HG02588 (cell line): ENCODE results near the gene CHST7.

Source experiments
- ATAC-seq: cut with Tn5 transposase; IDR thresholded peaks from one replicate; pipeline ENCODE4 v1.9.1; 2021; ENCODE audit warnings: mild to moderate bottlenecking, moderate library complexity; ENCODE audit not compliant: unreplicated experiment

The CHST7 gene

DNA sequence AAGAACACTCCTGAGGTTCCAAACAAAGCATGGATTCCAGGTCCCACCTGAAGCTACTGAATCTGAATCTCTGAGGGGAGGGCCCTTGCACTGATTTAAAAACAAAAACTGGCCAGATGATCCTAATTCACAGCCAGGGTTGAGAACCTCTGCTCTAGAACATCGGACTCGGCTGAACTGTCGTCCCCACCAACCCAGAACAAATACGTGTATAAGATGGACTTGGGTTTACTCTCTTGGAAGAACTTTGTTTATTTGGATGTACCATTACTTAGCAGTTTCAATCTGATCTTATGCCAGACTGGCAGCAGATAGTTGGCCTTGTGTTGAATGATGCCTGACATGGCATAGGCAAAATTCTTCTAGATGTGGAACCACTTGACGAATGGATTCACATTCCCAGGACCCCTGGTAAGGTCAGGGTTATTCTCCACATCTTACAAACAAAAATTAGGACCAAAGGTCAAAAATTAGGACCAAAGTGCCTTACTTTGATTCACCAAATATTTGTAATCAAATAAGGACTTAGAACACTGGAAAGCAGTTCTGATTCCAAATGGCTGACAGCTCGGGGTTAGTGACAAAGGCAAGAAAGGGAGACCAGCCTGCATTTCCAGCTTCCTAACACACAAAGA is 29.0 kb downstream of the CHST7 start:
- ATAC-seq = no peak

DNA sequence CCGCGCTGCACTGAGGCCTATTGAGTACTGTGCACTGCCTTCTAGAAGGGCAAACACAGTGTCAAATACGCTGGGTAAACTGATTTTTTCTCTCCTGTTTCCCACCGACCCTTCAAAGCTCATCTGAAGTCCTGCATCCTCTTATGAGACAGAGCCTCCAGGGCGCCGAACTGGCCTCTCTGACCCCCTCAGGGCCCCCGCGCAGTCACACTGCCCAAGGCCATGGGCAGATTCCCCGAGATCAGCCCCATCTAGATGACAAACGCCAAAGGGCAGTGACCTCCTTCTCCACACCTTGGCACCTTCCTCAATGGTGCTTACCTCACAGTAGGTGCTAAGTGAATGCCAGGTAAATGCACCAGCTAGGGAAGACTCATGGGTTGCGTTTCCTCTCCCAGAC is 34.4 kb downstream of the CHST7 start:
- no peak for ATAC-seq

DNA sequence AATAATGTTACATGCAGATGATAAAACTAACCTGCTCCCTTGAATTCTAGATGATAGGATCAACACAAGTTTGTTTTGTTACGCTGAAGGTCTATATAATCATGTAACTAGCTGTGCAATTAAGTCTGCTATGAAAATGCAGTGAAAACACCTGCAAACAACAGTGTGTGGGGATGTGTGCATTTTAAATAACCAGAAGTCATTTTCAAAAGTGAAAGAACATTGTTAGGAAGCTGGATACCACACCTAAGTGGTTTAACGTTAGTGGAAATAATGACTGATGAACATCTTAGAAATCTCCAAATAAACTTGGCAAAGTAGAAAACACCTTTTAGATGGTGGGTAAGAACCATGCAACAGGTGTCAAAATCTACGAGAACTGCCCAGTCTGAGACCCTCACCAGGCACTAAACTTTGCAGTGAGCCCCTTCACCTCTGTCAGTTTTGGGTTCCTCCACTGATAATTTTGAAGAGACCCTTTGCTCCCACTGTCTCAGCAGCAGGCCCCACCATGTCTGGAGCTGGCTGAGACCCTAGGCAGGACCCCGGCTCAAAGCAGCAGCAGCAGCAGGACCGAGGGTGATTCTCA is 36.6 kb downstream of the CHST7 start:
- ATAC-seq = no peak

DNA sequence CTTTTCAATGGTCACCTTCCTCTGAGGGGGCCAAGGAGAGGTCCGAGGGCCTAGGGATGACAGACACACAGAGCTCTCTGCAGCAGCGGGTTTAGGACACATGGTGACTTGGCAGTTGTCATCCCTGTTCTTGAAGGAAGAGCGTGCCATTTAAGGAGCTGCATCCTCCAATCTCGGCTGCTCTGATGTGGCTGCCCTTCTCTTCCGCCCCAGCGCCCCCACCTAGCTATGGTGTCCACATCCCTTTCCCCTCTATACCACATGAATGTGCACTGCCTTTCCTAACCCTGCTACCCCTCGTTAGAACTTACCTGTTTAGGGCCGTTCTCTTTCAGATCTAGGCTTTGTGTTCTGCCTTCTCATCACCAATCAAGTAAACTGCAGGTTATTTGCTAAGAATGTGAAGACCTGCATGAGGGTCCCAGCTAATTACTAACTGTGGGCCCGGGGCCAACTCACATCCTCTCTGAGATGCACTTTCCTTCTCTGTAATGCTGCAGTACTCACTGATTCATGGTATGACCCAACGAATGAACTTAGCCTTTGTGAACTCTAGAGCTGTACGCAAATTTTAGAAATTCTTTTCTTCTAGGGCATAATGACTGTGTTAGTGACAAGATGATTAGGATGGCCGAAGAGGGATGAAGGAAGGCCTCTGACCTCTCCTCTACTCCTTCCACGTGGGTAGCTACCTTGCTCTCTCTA is 38.2 kb downstream of the CHST7 start:
- no peak for ATAC-seq

DNA sequence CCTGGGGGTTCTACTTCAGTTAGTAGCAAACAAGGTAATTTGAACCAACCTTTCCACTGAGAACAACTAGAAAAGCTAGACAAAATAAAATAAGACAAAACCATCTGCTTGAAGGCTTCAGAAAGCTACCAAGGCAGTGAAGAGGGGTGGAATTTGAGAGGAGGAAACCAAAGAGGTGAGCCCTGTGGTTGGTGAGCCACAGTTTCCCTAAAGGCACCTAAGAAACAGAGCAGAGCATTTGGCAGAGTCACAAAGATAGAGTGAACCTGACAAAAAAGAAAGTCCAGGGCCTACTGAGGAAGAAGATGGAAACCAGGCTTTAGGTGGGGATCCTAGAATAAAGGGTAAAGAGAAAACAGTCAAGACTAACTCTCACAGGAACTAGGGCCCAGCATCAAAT is 44.3 kb downstream of the CHST7 start:
- no peak for ATAC-seq

DNA sequence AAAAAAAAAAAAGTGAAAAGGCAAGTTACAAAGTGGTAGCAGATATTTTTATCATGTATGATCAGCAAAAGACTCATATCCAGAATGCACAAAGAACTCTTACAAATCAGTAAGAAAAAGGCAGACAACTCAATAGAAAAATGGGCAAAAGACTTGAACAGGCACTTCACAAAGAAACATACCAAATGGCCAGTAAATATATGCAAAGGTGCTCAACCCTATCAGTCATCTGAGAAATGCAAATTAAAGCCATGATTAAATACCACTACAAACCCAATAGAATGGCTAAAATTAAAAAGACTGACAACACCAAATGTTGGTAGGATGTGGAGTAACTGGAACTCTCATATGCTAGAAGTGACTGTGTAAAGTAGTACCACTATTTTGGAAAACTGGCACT is 45.4 kb downstream of the CHST7 start:
- ATAC-seq = no peak

DNA sequence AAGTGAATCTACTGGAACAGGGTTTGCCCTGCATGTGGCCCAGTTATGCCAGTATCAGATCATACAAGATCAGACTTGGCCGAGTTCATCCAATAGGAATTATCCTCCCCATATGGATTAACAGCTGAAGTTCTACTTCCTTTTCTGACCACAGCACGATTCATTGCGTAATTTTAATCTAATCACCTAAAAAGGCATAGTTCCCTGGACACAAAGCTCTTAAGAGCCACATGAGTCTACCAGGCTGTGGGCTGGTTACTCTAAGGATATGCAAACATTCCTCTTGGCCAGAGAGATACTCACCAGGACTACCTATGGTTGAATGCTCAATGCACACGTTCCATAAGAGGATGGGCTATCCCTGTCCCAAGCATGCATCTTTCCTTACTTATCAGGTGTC is 46.9 kb downstream of the CHST7 start:
- ATAC-seq = no peak

DNA sequence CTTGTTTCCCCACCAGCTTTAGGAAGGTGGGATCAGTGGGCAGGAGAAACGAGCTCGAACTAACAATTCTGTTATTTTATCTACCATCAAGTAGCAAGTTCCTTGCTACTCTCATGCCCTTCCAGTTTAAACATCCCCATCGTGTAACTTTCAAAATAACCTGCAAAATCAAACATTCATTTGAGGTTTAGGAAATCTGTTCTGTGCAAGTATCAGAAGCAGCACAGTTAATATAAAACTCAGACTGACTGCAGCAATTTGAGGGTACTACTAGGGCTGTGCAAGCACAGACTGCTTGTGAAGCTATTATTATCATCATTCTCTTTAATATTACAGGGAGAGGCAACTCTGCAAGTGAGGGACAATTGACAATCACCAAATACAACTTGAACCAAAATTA is 48.0 kb downstream of the CHST7 start:
- no peak for ATAC-seq

DNA sequence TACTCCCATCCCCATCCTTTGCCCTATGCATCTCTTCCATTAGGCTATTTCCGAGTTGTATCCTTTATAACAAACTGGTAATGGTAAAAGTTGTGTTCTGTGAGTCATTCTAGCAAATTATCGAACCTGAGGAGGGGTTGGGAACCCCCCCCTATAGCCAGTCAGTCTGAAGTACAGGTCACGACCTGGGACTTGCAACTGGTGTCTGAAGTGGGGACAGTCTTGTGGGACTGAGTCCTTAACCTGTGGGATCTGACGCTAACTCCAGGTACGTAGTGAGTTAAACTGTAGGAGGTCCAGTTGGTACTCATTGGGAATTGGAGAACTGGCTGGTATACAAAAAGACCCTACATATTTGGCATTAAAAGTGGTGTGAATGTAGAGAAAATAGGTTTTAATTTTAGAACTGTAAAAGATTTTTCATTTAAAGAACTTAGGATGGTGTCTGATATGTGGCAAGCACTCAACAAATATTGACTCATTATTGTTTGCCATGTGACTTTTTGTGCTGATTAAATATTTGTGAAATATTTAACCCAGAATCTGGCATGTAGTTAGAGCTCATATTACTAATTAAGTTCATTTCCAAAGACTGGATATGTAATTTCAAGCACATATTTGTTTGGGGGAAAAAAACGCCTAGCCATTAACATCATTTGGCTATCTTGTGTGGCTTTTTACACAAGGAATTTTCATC is 50.7 kb downstream of the CHST7 start:
- ATAC-seq = no peak

DNA sequence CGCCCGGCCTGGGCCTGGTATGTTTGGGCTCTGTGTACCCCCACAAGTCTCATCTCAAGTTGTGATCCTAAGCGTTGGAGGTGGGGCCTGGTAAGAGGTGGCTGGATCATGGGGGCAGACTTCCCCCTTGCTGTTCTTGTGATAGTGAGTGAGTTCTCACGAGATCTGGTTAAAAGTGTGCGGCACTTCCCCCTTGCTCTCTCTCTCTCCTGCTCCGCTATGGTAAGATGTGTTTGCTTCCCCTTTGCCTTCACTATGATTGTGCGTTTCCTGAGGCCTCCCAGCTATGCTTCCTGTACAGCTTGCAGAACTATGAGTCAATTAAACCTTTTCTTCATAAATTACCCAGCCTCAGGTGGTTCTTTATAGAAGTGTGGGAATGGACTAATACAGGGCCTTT is 53.0 kb downstream of the CHST7 start:
- no peak for ATAC-seq

DNA sequence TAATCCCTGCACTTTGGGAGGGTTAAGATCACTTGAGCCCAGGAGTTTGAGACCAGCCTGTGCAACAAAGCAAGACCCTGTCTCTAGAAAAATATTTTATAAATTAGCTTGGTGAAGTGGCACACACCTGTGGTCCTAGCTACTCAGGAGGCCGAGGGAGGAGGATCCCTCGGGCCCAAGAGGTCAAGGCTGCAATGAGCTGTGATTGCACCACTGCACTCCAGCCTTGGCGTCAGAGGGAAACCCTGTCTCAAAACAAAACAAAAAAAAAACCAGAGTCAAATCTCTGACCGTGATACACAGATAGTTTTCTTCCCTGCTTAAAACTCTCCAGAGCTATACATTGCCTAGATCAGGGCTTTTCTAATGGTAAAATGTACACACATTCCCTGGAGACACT is 53.5 kb downstream of the CHST7 start:
- ATAC-seq = no peak

DNA sequence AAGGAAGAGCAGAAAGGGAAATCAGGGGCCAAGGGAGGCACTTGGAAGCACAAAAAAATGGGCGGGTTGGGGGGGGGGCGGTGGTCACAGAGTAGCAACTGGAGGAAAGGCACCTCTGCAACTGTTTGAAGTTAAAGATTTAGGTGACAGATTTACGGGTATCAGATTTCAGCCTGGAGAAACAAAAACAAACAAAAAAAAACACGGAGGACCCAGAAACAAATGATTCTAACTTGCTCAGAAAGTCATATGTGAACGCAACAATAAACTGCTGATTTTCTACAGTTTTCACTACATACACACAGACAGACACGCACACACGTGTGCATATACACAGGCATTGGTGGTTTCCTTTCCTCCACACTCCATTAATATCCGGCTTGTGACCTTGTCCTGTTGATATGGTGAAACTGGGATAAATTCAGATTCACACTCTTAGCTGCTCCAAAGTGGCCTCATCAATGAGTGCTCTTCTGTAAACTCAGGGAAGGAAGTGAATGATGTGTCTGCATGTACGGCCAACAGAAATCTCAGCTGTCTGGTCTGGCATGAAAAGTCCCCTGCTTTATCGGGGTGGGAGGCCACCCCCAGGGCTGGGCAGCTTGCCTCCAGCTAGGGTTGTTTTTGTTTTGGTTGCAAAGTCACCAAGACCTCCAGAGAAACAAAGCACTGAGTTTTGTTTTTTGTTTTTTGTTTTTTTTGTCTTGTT is 54.3 kb downstream of the CHST7 start:
- ATAC-seq = peak; percentile 25

DNA sequence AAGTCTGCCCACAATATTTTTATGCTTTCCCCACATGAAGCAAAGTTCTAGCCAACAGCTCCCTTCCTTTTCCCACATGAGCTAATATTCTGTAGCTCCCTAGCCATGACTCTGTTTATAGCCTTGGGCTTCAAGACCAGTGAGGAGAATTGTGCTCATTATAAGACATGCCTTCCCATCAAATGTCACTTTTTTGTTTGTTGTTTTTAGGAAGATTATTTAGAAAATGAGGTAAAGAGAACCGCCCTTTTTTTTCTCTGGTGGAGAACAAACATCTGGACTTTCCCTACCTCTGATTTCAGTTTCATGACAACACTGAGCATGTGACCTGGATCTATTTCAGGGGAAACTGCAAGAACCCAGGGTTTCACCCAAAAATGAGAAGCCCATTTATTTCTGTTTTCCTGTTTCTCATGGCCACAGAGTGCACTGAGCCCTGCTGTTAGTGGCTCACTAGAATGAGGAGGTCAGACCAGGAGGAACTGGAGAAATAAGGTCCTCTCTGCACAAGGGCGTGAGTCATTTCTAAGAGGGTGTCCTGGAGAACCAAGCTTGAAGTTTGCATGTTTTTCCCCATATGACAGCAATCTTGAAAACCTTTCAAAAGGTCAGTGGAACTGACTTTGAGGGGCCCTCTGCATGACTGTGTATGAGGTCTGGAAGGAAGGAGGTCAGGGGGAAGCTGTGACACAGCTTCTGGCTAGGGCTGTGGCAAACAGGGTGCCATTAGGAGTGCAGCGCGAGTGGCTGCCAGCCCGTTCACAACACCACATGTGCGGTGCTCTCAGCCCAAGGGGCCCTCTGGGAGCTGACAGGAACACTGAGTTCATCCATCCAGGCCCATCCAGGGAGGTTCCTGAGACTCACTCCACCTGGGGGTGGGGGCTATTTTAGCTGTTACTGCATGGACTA is 55.2 kb downstream of the CHST7 start:
- ATAC-seq = peak; percentile 91

DNA sequence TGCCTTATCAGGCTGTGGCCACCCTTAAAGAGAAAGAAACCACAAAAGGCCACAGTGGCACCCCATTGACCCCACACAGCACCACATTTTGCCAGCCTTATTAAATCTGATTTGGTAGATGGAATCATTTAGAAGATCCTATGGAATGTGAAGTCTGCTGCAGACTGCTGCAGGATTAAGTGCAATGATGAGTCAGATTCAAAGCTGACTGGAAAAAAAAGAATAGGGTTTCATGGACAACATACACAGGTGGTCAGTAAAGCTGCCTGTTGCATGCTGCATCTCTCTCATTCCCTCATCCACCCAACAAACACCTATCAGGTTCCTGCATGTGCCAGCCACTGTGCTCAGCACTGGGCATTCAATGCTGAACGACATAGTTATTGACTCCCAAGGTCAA is 56.6 kb downstream of the CHST7 start:
- ATAC-seq = no peak

DNA sequence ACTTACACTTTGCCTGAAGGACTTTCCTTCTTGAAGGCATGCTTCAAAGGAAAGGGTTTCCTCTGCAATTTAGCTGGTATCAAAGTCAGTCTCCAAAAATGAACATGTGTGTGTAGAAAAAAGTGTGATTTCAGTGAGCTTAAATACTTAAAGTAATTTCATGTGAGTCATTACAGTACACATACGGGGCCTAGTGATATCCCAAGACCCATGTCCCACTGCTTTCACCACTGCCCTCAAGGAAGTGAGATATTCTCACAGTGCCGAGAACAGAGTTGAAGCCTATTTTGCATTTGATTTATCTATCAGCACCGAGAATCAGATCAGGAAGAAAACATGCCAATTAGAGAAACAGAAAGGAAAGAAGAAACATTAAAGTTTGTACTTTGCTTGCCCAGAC is 61.0 kb downstream of the CHST7 start:
- no peak for ATAC-seq

DNA sequence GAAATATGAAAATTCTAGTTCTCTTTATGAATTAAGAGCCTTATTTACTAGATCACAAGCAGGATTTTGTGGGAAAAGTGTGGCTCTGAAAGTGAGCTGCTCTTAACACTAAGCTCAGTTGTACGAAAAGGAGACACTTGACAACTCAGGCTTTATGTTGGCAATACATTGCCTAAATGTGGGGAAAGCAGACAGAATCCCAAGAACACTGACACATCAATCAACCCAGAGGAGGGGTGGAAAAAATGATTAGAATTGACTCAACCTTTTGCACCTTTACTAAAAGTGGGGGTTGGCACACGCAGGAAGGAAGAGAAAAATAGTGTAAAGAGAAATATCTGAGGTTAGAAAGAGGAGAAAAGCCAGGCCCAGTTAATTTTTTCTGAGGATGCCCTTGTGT is 61.6 kb downstream of the CHST7 start:
- no peak for ATAC-seq

DNA sequence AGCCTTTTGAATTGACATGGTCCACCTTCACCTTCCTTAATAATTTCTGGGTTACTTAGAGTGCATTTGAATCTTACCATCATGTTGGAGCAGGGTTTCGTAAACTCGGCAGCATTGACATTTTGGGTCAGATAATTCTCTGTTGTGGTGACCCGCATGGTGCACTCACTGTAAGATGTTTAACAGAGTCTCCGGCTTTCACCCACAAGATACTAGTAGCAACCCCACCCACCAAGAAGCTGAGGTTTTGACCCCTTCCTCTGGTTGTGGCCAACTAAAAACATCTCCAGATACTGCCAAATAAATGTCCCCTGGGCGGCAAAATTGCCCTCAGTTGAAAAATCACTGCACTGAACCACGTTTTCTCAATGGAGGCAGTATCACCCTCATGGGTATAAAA is 62.7 kb downstream of the CHST7 start:
- no peak for ATAC-seq

DNA sequence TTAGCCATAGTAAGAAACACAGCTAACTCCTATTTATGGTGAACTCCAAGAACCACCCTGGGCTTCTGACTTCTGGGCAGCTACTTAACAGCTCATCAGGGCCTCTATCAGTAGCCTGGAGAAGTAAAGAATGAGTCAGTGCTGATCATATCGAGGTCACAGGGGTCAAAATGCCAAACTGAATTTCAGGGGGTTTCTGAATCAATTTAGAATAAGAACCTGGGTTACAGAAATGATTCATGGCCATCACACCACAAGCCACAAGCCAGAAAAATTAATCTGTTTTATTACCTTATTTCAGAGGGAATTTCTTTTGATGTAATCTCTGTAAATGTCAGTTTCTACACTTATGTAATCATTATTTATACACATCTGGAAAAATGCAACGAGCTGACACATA is 64.4 kb downstream of the CHST7 start:
- peak; percentile 63 for ATAC-seq

DNA sequence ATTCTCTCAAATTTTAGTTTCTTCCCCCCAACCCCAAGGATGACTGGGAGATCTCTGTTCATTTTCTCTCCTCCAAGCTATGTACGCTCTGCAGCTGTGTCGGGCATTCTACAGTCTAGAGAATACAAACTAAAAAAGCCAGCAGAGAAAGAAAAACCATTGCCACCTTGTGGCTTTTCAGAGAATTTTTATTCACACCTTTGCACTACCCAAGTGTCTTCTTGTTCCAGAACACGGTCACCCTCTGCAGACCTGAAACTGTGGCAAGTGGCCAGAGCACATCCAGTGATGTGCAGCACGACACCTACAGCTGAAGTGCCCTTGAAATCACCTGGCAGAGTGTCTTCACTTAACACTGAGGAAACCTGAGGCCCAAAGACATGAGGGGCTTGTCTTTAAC is 68.6 kb downstream of the CHST7 start:
- no peak for ATAC-seq

DNA sequence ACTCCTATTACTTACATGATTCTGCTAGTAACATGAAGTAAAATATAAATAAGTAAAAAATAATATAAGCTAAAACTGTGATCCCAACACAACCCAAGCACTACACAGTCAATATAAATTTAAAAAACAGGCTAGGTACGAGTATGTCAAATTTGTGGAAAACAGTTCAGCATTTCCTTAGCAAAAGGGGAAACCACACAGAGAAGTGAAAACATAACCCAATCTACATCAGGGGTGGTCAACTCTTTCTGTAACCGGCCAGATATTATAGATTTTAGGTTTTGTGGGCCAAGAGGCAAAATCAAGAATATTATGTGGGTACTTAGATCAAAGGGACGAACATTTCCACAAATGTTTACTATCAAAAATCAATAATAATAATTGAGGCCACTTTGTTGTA is 70.1 kb downstream of the CHST7 start:
- ATAC-seq = no peak
